PC-3 (cell line): ENCODE measurements around the gene DYSF.

Experiments
- CTCF ChIP-seq: fragments of 300-600 bp; sonication (generic); conservative IDR thresholded peaks from 2 replicates; pipeline ENCODE4 v1.5.1; 2017; ENCODE audit warnings: antibody characterized with exemption, low read depth, mild to moderate bottlenecking, low read length
- EZH2 ChIP-seq: fragments of 300-600 bp; sonication (generic); IDR thresholded peaks from one replicate; pipeline ENCODE4 v1.6.1; 2017; ENCODE audit warnings: antibody characterized with exemption, mild to moderate bottlenecking, low read length; ENCODE audit not compliant: unreplicated experiment
- EZH2phosphoT487 ChIP-seq: fragments of 300-600 bp; sonication (generic); IDR thresholded peaks from 2 replicates; pipeline ENCODE4 v1.6.1; 2018; ENCODE audit warnings: mild to moderate bottlenecking, antibody characterized with exemption, low read length, borderline replicate concordance

- TF ChIP-seq CTCF (no peak), EZH2 (no peak), EZH2phosphoT487 (no peak)
These were observed 184.4 kb downstream of the DYSF start for GRCh38 chr2:71637736-71638135.
